CMK (cell line): ENCODE results near the gene PMP22.
"Not testable (repeated sequence)": the region's sequence is repeated elsewhere in the genome, so short reads cannot be mapped to it uniquely, and the experiment has no call there.

Source experiments
- DNase-seq: peaks from one replicate; pipeline ENCODE4 v3.0.0-alpha.2; 2010; ENCODE audit warnings: low read depth

PMP22 gene

DNA sequence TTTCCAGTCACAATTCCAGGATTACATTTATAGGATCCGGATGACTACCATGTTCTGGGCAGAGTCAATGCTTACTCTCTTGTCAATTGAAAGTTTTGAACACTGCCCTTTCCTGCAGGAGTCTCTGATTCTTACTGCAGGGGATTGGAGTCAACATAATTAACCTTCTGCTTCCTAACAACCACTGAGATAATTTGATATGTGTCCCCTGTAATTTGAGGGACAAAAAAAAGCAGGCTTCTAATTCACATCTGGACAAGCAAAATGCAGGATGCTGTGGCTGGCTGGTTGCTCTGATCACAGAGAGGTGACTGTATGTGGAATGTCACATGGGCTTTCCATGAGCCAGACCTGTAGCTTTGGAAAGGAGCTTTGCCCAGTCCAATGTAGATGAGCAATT lies 54.9 kb downstream of the PMP22 start:
- no peak for DNase-seq

DNA sequence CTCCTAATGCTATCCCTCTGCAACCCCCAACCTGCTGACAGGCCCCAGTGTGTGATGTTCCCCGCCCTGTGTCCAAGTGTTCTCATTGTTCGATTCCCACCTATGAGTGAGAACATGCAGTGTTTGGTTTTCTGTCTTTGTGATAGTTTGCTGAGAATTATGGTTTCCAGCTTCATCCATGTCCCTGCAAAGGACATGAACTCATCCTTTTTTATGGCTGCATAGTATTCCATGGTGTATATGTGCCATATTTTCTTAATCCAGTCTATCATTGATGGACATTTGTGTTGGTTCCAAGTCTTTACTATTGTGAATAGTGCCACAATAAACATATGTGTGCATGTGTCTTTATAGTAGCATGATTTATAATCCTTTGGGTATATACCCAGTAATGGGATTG lies 62.1 kb downstream of the PMP22 start:
- DNase-seq, result not testable (repeated sequence)

DNA sequence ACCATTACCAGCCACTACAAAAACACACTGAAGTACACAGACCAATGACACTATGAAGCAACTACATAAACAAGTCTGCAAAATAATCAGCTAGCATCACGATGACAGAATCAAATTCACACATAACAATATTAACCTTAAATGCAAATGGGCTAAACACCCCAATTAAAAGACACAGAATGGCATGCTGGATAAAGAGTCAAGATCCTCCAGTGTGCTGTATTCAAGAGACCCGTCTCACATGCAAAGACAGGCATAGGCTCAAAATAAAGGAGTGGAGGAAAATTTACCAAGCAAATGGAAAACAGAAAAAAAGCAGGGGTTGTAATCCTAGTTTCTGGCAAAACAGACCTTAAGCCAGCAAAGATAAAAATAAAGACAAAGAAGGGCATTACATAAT lies 64.6 kb downstream of the PMP22 start:
- DNase-seq, result not testable (repeated sequence)

DNA sequence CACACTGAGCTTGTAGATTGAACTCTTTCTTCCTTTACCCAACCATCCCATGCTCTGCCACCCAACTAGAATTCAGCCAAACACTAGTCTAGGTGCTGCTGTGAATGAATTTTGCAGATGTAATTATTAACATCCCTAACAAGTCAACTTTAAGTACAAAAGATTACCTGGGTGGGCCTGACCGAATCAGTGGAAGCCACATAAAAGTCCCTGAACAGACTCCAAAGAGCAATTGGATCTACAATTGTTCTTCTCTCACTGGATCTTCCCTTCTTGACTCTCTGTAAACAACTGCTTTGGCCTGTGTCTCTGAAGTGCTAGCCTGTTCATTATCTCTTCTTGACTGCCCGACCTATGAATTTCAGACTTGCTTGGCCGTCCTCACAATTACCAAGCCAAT lies 67.9 kb downstream of the PMP22 start:
- no peak for DNase-seq

DNA sequence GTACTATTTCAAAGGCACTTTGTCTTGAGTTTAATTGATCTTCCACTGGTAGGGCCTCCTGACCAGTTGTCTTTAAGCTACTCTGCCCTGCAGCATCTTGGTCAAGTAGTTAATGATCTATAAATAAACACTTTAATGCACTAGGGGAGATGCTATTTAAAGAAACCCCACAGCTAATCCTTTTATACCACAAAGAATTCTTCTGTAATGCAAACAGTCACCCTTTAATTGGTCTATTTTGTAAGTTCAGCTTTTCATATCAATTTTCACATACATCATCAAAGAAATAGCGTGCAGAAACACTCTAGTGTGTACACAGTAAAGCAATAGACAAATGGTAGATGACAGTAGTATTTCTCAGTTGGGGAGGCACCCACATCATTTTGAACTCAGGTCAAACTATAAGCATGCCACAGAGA lies 70.3 kb downstream of the PMP22 start:
- no peak for DNase-seq

DNA sequence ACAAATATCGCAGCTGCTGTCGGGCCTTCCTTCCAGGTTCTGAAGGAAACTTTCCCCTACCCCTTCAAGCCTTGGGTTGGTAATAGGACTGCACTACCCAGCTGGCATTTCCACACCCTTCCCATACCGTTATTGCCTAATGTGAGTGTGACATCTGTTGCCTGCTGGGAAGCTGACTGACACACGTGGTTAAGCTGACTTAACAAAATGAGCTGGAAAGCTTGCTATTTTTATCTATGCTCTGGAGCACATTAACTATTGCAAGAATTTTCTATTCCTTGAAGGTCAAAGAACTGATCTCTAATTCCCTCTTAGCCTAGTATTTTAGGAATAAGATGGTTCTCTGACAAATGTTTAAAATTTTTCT lies 79.5 kb downstream of the PMP22 start:
- no peak for DNase-seq

DNA sequence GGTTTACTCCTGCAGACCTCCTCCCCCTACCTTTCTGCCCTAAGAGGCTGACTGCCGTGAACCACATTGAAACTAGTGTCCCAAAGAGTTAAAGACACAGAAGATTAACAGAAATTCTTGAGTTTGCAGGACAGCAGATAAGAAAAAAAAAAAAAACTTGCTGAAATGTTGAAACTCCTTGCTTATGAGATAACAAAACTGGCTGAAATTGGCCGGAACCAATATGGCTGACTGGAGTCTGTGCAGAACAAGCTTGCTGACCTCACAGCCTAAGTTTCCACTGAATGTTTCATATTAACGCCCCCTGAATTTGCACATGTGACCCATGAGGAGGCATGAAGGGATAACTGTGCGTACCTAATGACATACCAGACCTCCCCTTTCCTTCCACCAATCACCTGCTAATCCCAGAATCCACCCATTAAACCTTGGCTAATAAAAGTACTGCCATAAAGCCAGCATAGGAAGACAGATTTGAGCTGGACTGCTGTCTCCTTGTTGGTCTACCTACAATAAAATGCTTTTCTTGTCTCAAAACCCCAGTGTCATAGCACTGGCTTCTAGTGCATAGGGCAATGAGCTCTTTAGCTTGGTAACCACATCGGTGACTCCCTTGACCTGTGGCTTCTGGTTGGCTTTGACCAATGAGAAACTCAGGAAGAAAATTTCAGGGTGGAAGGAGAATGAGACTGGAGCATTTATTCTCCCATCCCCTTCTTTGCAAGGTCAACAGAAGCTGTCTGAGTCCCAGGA lies 80.1 kb downstream of the PMP22 start:
- DNase-seq, result no peak

DNA sequence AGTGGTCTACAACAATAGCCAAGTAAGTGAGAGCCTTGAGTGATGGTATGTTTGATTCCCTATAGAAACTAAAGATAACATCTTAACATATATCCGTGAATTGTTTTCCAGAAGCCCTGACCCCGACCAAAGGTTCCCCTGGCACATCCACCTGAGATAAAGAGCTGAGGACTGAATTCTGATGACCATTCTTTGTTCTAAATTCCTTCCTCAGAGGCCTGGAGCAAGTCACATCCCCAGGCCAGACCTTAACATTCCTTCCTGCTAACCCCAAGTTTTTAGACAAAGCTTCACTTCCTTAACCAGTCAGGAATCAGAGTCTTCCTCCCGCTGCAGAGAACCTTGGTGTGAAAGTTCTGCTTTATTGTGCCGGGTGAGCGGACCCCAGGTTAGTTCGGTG lies 83.3 kb downstream of the PMP22 start:
- DNase-seq, result no peak

DNA sequence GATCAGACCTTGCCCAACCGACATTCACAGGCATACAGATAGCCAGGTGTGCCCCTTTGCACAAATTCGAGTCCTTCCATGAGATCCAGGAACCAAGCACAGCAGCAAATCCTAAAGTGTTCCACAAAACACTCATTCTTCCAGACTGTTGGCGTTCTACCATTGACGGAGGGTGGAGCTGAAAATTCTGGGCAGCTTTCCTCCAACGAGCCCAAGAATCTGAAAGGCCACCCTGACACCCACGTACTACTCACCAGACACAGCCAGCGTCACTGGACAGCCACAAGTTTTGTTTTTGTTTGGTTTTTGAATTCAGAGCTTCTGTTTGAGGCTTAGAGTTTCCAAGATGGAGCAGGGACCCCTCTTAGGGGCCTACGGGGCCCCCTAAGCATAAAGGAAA lies 83.8 kb downstream of the PMP22 start:
- no peak for DNase-seq

DNA sequence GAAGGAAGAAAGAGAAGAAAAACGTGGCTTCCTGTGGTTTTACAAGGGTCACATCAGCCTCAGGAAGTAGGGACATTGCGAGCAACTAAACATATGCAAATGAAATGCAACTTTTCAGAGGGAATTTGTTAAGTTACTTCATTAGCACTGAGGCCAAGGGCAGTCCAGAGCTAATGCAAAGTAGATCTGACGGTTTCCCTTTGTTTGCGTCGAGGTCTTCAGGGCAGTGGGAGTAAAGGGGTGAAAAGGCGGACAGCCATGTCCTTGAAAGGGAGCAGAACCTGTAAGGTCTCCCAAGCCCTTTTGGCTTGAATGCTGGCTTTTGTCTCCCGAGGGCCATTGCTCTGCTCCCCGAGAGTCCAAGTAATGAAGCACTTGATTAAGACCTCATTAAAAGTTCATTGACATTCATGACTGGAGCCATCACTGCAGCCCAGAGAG lies 85.0 kb downstream of the PMP22 start:
- no peak for DNase-seq
